OCI-LY1 (cell line): ENCODE measurements around the gene TMEM72.

ENCODE experiments used
- H2AFZ ChIP-seq: fragments of 200-600 bp; sonication (generic), shearing (Covaris generic); 2 replicates; pipeline ENCODE4 v1.6.0; 2014; ENCODE audit warnings: antibody characterized with exemption, mild to moderate bottlenecking, low read length
- H3F3A ChIP-seq: fragments of 200-600 bp; sonication (generic), shearing (Covaris generic); 2 replicates; pipeline ENCODE4 v1.6.0; 2014; ENCODE audit warnings: mild to moderate bottlenecking, antibody characterized with exemption, low read length, moderate library complexity; ENCODE audit not compliant: insufficient read depth
- H3K27ac ChIP-seq: fragments of 200-600 bp; sonication (generic); 2 replicates; pipeline ENCODE4 v1.5.1; 2014; ENCODE audit warnings: low read length, mixed run types, mild to moderate bottlenecking, low read depth; ENCODE audit not compliant: poor library complexity, severe bottlenecking
- H3K27me3 ChIP-seq: fragments of 200-600 bp; sonication (generic); 2 replicates; pipeline ENCODE4 v1.6.0; 2014; ENCODE audit warnings: antibody characterized with exemption, mild to moderate bottlenecking, low read length, moderate library complexity; ENCODE audit not compliant: insufficient read depth
- H3K36me3 ChIP-seq: fragments of 200-600 bp; sonication (generic); 2 replicates; pipeline ENCODE4 v1.6.1; 2014; ENCODE audit warnings: mild to moderate bottlenecking, antibody characterized with exemption, low read length, moderate library complexity, mixed read lengths; ENCODE audit not compliant: insufficient read depth
- H3K4me1 ChIP-seq: fragments of 200-600 bp; sonication (generic); 2 replicates; pipeline ENCODE4 v1.5.1; 2014; ENCODE audit warnings: mild to moderate bottlenecking, low read length, moderate library complexity; ENCODE audit not compliant: insufficient read depth, severe bottlenecking
- H3K4me2 ChIP-seq: fragments of 200-600 bp; sonication (generic), shearing (Covaris generic); 2 replicates; pipeline ENCODE4 v1.6.1; 2014; ENCODE audit warnings: low read length
- H3K4me3 ChIP-seq: fragments of 200-600 bp; sonication (generic); 2 replicates; pipeline ENCODE4 v1.5.1; 2014; ENCODE audit warnings: low read length, low read depth, mild to moderate bottlenecking, mixed read lengths; ENCODE audit not compliant: poor library complexity, severe bottlenecking
- H3K79me2 ChIP-seq: fragments of 200-600 bp; shearing (Covaris generic); 2 replicates; pipeline ENCODE4 v1.6.1; 2016; ENCODE audit warnings: mixed run types, low read length, mixed read lengths; ENCODE audit not compliant: insufficient read depth
- H3K9ac ChIP-seq: fragments of 200-600 bp; sonication (generic), shearing (Covaris generic); 2 replicates; pipeline ENCODE4 v1.6.1; 2014; ENCODE audit warnings: mild to moderate bottlenecking, low read length, mixed read lengths
- H3K9me2 ChIP-seq: fragments of 200-600 bp; sonication (generic), shearing (Covaris generic); 2 replicates; pipeline ENCODE4 v1.6.1; 2014; ENCODE audit warnings: low read depth, mild to moderate bottlenecking, low read length, mixed read lengths
- H3K9me3 ChIP-seq: fragments of 200-600 bp; shearing (Covaris generic); 2 replicates; pipeline ENCODE4 v1.6.1; 2014; ENCODE audit warnings: low read length, mixed read lengths
- H4K20me1 ChIP-seq: fragments of 200-600 bp; sonication (generic), shearing (Covaris generic); 2 replicates; pipeline ENCODE4 v1.6.0; 2016; ENCODE audit warnings: mild to moderate bottlenecking, low read length; ENCODE audit not compliant: insufficient read depth
- CTCF ChIP-seq: fragments of 200-600 bp; sonication (generic), shearing (Covaris generic); IDR thresholded peaks from 2 replicates; pipeline ENCODE4 v1.5.1; 2017; ENCODE audit warnings: mild to moderate bottlenecking, antibody characterized with exemption, low read length, moderate library complexity, mixed read lengths
- EZH2 ChIP-seq: fragments of 200-600 bp; sonication (generic), shearing (Covaris generic); IDR thresholded peaks from 2 replicates; pipeline ENCODE4 v1.8.0; 2017; ENCODE audit warnings: borderline replicate concordance, mixed run types, mild to moderate bottlenecking, antibody characterized with exemption, low read length, moderate library complexity, mixed read lengths

Gene TMEM72

GRCh38 chr10:44899450-44900080 is 11.6 kb upstream of the TMEM72 start:
- H3K4me3 ChIP-seq: no peak overlapping the region
- TF ChIP-seq EZH2 (no peak), CTCF (no peak)
- H3F3A ChIP-seq: no peaks in the 10 kb centered on the region
- H3K9ac ChIP-seq: no peak overlapping the region
- no peaks in the 10 kb centered on the region for H4K20me1 ChIP-seq
- H3K27ac ChIP-seq: no peak overlapping the region
- H3K4me1 ChIP-seq: no peaks in the 10 kb centered on the region
- no peaks in the 10 kb centered on the region for H3K9me3 ChIP-seq
- no peaks in the 10 kb centered on the region for H3K27me3 ChIP-seq
- H3K4me2 ChIP-seq: no peak overlapping the region
- no peaks in the 10 kb centered on the region for H3K36me3 ChIP-seq
- H3K9me2 ChIP-seq: no peaks in the 10 kb centered on the region
- no peaks in the 10 kb centered on the region for H3K79me2 ChIP-seq
- no peak overlapping the region for H2AFZ ChIP-seq

DNA sequence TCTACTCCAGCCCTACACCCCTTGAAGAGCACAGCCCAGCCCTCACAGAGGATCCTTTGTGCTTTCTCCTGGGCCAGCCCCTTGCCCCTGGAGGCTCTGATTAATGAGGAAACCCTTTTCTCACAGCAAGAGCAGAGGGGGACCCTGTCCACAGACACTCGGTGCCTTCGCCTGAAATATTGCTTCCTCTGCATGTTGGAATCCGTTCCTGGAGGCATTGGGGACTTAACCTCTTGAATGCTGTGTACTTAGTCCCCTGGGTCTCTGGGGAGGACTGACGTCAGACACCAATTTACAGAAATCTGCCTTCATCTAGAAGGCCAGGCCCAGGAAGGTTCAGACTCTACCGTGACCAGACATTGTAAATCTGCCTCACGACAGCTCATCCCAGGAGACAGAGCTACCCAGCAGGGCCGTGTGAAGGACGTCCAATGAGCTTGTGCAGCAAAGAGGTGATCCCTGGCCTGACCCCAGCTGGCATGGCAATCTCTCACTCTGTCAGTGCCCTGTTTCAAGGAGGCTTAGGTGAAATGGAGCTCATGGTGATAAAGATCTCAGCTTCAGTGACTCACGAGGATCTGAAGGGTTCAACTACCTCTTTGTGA is 8.1 kb upstream of the TMEM72 start:
- no peak for TF ChIP-seq CTCF
- TF ChIP-seq EZH2: no peak
- Histone ChIP-seq H3K4me3 (no peak overlapping the region), H4K20me1 (no peaks in the 10 kb centered on the region), H3K9ac (no peak overlapping the region), H3K79me2 (no peaks in the 10 kb centered on the region), H3K9me3 (no peaks in the 10 kb centered on the region), H3K4me2 (no peak overlapping the region), H3K27me3 (no peaks in the 10 kb centered on the region), H3K9me2 (no peaks in the 10 kb centered on the region), H3K27ac (no peak overlapping the region), H3K36me3 (no peaks in the 10 kb centered on the region), H2AFZ (no peak overlapping the region), H3K4me1 (no peaks in the 10 kb centered on the region), H3F3A (no peaks in the 10 kb centered on the region)

DNA sequence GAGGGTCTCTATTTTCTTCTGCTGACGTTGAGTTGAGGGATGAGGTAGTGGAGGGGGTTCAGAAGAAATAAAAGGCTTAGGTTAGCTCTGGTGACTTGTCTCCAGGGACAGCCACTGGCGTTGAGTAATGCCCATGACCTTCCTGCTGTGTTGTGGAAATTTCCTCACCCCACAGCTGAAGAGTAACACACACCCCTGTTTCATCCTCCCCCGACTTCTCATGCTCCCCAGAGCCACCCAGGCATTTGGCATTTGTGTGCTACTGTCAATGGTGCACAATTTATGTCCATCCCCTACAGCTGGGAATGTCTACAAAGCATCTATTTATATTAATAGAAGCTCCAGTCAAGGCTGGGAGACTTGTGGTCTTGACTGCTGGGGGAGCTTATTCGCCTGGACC is 4.7 kb upstream of the TMEM72 start:
- Histone ChIP-seq H3K27me3 (no peaks in the 10 kb centered on the region), H2AFZ (no peak overlapping the region), H3K79me2 (no peaks in the 10 kb centered on the region), H3K4me1 (no peaks in the 10 kb centered on the region), H3K9me2 (no peaks in the 10 kb centered on the region), H3K4me2 (no peak overlapping the region), H3K4me3 (no peak overlapping the region), H3K9me3 (no peaks in the 10 kb centered on the region), H4K20me1 (no peaks in the 10 kb centered on the region), H3K27ac (no peak overlapping the region), H3K9ac (no peak overlapping the region), H3F3A (no peaks in the 10 kb centered on the region), H3K36me3 (no peaks in the 10 kb centered on the region)
- TF ChIP-seq EZH2 (no peak), CTCF (no peak)
